Measurements from ENCODE around the gene SORCS3.

DNA sequence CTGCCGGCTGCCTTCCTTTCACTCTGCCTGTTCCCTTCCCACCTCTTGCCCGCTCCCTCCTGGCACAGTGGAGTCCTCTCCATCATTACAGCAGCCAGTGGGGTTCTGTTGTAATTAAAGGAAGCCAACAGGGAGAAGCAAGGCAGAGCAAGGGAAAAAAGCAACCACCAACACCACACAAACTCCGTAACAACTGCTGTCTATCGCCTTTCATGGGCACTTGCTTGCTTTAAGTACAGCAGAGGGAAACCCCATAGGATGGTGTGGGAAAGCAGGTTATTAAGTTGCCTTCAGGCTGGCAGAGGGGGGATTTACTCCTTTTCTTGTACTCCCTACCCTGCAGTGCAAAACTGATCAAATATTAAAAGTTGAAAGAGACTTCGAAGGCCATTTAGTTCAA lies 22.0 kb downstream of the SORCS3 start:
- TF ChIP-seq, protein P1, sequence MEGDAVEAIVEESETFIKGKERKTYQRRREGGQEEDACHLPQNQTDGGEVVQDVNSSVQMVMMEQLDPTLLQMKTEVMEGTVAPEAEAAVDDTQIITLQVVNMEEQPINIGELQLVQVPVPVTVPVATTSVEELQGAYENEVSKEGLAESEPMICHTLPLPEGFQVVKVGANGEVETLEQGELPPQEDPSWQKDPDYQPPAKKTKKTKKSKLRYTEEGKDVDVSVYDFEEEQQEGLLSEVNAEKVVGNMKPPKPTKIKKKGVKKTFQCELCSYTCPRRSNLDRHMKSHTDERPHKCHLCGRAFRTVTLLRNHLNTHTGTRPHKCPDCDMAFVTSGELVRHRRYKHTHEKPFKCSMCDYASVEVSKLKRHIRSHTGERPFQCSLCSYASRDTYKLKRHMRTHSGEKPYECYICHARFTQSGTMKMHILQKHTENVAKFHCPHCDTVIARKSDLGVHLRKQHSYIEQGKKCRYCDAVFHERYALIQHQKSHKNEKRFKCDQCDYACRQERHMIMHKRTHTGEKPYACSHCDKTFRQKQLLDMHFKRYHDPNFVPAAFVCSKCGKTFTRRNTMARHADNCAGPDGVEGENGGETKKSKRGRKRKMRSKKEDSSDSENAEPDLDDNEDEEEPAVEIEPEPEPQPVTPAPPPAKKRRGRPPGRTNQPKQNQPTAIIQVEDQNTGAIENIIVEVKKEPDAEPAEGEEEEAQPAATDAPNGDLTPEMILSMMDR (IDR thresholded peaks at IDR 0.05): no peak
- TF ChIP-seq POLR2A (IDR thresholded peaks at IDR 0.05): no peak

All from esophagus squamous epithelium (tissue), 4 donors.